Fibroblast of the aortic adventitia (primary cell): ENCODE results near the gene GALNT16. TPM values are rescaled to one million over a fixed set of nuclear protein-coding genes. Genes with fewer than 3 reads are reported as not detected.

Source experiments
- DNase-seq: peaks from one replicate; pipeline ENCODE4 v3.0.0-alpha.2; 2010; ENCODE audit warnings: low read depth
- H3K4me3 ChIP-seq: 2 replicates; pipeline ENCODE4 v1.5.1; 2011; ENCODE audit warnings: low read depth, mild to moderate bottlenecking, control low read depth, low read length, moderate library complexity
- CTCF ChIP-seq: IDR thresholded peaks from 2 replicates; pipeline ENCODE4 v1.5.1; 2011; ENCODE audit warnings: mild to moderate bottlenecking, low read length, control low read depth, inconsistent platforms; ENCODE audit not compliant: insufficient read depth
- total RNA-seq: library from RNA; depleted of rRNA; stranded (reverse); fragments of >200 nt; gene quantifications from 2 replicates; pipeline ENCODE4 v1.2.3, GENCODE V29; 2012; ENCODE audit warnings: low replicate concordance

GALNT16 gene
- total RNA-seq, 1 donor, result 4.6 TPM

GRCh38 chr14:69320581-69321365 is 60.8 kb downstream of the GALNT16 start:
- no peak overlapping the region for H3K4me3 ChIP-seq
- no peak for TF ChIP-seq CTCF

DNA sequence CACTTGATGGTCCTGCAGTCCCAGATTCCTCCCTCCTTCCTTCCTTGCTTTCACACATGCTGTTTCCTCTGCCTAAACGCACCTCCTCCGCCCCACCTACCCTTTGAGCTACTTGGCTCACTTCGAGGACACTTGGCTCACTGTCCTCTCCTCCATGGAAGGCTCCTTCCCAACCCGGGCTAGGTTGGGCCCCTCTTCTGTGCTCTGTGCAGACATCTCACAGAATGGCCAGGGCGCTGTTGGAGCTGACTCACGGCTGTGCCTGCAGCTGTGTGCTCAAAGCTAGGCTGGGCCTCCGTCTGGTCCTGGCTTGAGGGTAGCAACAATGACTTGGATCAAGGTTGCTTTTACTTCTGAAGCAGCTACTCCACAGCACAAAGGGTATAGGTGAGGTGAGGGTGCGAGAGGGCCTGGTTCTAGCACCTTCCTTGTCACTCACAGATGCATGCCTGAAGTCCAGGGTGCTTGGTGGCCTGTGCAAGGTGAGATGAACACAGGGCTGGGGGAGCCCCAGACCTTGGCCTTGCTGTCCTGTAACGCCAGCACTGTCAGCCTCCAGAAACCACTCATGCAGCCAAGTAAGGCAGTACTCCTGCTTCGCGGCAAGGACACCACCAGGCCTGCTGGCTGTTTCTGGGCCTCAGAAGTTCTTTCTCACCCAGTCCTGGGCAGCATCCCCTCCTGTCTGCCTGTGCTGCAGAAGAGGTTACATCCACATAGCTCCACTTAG is 61.8 kb downstream of the GALNT16 start:
- H3K4me3 ChIP-seq, result no peak overlapping the region
- no peak for TF ChIP-seq CTCF
- peak; percentile 61 for DNase-seq

More at GRCh38 chr14:69320581-69321365, 60.8 kb downstream of the GALNT16 start:
- DNase-seq, result no peak

GRCh38 chr14:69323266-69323998 is 63.5 kb downstream of the GALNT16 start:
- no peak for DNase-seq
- TF ChIP-seq CTCF, result no peak
- no peak overlapping the region for H3K4me3 ChIP-seq

GRCh38 chr14:69323999-69324282 is 64.0 kb downstream of the GALNT16 start:
- no peak for TF ChIP-seq CTCF
- no peak for DNase-seq
- no peak overlapping the region for H3K4me3 ChIP-seq

- H3K4me3 ChIP-seq, result no peak overlapping the region
- no peak for TF ChIP-seq CTCF
- no peak for DNase-seq
Observed at GRCh38 chr14:69324341-69324931, 64.5 kb downstream of the GALNT16 start.

GRCh38 chr14:69325086-69325485 is 65.1 kb downstream of the GALNT16 start:
- DNase-seq, result no peak
- TF ChIP-seq CTCF, result no peak
- H3K4me3 ChIP-seq, result no peak overlapping the region
